ENCODE data around the gene U2AF1.
"Not testable (repeated sequence)": the region's sequence is repeated elsewhere in the genome, so short reads cannot be mapped to it uniquely, and the experiment has no call there.

Gene U2AF1, protein sequence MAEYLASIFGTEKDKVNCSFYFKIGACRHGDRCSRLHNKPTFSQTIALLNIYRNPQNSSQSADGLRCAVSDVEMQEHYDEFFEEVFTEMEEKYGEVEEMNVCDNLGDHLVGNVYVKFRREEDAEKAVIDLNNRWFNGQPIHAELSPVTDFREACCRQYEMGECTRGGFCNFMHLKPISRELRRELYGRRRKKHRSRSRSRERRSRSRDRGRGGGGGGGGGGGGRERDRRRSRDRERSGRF

DNA sequence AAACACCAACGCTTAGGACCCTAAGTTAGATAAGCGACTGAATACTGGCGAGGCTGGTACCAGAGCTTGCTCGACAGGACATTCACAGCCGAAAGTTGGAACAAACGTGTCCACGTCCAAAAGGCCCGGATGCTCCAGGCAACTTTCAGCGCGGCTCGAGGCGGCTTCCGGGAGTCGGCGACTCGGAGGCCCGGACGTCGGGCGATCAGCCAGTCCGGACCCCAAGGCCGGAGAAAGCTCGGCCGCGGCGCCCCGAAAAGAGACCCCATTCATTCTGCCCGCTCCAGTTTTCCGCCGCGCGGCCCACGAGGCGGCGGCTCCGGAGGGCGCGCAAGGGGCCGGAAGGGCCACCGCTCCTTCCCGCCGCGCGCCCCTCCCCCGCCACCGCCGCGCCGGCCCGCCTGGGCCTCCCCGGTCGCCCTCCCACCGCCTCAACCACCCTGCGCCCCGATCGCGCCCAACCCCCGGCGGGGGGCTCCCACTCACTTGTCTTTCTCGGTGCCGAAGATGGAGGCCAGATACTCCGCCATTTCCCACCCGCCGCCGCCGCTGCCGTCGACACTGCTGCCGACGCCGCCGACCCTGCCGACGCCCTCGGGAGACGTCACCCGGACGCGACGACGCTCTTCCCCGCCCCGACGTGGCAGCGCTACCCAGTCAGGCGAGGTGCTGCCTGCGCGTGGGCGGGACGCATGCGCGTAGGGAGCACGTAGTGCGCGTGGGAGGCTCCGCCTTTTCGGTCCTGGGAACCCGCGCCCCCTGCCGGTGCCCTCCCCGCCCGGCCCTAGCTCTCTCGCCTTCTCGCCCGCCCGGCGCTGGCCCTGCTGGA is at the start of gene U2AF1:
U2AF1 (minus strand) TSS at position 606 of the 829 bp plus-strand sequence; CDS start at position 530, 76 bp downstream.
- DNase-seq (ENCODE audit: low spot score), result peak; percentile 0

DNA sequence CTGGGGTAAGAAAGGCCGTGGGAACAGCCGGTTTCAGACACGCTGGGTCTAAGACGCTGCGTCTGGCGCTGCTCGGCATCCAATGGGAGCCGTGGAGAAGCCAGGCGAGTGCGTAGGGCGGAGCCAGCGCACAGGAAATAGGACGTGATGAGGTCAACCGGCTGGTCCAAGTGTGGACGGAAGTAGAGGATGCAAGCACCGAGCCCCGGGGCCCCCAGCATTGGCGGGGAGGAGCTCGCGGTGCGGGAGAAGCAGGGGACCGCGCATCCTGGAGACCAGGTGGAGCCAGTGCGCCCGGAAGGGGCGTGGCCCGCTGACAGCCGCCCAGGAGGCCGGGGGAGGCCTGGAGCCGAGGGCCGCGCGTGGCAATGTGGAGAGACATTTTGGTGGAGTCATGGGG is 46.2 kb upstream of the U2AF1 start:
- not testable (repeated sequence) for DNase-seq (ENCODE audit: low spot score)

DNA sequence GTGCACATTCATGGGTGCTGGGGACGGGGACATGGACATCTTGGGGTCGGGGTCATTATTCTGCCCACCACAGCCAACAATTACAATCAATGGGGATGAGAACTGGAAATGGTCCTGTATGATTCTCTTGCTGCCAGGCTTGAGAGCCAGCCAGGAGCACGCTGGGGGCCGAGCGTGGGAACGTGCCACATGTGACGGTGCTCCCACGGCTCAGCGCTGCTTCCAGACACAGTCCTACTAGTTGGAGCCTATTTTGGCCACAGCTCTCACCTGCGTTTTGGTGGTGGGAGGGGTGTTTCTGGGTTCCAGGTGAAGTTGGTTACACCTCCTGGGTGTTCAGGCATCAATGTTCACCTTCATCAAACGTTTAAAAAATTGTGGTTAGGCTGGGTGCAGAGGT is 42.0 kb upstream of the U2AF1 start:
- not testable (repeated sequence) for DNase-seq (ENCODE audit: low spot score)

DNA sequence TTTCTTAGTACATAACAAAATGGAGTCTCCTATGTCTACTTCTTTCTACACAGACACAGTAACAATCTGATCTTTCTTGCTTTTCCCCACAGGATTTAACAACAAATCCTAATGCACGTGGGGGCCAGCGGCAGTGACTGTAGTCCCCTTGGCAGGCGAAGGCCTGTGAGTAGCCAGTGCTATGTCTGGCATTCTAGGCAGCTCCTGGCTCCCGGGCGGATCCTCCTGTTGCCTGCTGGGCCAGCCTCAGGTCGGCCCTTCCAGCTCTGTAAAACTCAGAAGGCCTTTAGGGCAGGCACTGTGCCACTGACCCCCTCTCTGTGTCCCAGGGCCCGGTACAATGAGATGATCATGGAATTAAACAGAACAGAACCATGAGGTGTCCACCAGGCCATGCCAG is 40.6 kb upstream of the U2AF1 start:
- not testable (repeated sequence) for DNase-seq (ENCODE audit: low spot score)

DNA sequence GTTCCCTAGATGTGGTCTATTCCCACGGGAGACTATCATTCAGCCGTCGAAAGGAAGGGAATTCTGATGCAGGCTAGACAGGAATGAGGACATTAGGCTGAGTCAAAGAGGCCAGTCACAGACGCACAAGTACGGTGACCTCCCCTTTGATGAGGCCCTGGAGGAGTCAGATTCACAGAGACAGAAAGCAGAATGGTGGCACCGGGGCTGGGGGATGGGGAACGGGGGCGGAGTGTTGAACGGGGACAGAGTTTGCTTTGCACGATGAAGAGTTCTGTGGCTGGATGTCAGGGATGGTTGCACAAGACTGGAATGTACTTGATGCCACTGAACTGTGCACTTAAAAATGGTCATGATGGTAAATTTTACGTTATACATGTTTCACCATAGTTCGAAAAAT is 39.3 kb upstream of the U2AF1 start:
- DNase-seq (ENCODE audit: low spot score), result not testable (repeated sequence)

DNA sequence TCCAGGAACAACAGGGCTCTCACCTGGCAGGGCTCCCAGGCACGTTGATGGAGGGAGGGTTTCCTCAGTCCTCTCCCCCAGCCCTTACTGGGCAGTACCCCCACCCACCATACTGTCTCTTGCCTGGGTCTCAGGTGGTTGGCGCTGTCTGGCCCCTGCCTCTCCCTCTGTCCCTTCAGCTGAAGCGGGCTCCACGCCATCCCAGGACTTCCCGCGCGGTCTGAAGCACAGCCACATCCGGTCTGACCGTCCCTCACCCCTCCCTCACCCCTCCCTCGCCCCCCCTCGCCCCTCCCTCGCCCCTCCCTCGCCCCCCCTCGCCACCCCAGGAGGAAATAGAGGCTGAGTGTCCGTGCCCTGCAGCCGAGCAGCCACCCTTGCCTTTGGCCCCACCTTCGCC is 34.0 kb upstream of the U2AF1 start:
- not testable (repeated sequence) for DNase-seq (ENCODE audit: low spot score)

DNA sequence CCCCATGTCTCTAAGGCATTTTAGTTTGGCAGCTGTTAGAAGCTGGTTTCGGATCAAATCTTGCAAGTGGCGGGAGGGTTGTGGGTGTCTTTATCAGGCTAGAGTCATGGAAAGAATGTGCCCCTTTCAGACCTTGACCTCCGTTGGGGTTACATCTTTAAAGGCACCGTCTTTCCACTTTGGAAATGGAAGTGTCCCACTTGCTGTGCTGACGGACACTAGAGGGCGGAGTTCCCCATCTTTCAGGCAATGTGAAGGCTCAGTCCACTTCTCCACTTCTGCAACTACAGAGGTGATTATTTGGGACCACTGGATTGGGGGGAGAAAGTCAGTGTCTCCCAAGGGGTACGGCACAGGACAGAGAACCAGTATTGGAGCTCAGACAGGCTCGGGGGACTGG is 31.6 kb upstream of the U2AF1 start:
- not testable (repeated sequence) for DNase-seq (ENCODE audit: low spot score)

DNA sequence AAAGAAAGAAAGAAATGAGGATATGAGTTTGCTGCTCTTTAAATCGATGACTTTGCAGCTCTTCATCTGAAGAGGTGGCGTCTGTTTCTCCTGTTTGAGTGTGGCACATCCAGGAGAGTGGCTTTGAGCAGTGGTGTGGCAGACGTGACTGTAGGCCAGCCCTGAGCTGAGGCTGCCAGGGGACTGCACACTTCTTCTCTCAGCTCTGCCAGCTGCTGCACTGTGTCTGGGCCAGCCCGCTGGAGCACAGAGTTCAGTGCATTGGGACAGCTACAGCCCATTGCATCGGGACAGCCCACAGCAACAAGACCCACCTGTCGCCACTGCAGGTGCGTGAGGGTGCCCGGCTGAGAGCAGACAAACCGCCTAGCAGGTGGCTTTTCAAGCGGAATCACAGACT is 27.1 kb upstream of the U2AF1 start:
- DNase-seq (ENCODE audit: low spot score), result not testable (repeated sequence)

DNA sequence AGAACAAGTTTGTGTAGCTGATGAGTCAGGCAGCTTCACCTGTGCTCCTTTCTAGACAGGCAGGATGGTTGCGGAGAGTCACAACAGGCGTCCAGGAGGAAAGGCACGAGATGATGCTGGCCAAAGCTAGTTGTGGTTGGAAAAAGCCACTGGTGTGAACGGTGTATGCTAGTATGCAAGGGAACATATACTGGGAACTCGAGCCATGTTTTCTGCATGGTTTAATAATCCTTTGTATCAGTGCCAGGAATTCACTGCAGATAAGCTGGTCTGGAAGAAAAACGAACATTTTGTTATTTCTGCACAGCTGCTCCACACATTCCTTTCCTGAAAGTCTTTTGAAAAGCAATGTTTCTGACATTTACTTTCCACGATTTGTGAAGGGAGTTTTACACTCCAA is 22.7 kb upstream of the U2AF1 start:
- not testable (repeated sequence) for DNase-seq (ENCODE audit: low spot score)

DNA sequence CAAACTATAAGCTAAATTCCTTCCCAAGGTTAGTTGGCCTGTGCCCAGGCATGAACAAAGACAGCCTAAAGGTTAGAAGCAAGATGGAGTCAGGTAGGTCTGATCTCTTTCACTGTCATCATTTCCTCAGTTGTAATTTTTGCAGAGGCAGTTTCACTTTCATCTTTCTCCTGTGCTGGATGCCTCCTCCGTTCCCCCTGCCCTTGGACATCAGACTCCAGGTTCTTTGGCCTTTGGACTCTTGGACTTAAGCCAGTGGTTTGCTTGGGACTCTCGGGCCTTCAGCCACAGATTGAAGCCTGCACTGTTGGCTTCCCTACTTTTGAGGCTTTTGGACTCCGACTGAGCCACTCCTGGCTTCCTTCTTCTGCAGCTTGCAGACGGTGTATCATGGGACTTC is 8.6 kb upstream of the U2AF1 start:
- not testable (repeated sequence) for DNase-seq (ENCODE audit: low spot score)

DNA sequence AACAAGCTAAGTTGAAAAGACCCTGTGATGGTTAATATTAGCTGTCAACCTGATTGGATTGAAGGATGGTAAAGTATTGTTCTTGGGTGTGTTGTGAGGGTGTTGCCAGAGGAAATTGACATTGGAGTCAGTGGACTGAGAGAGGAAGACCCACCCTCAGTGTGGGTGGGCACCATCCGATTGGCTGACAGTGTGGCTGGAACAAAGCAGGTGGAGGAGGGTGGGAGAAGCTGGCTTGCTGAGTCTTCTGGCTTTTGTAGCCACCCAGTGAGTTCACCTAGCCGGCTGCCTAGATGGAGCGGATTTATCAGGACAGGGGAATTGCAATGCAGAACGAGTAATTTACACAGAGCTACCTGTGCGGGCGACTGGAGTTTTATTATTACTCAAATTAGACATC is 7.1 kb upstream of the U2AF1 start:
- not testable (repeated sequence) for DNase-seq (ENCODE audit: low spot score)

DNA sequence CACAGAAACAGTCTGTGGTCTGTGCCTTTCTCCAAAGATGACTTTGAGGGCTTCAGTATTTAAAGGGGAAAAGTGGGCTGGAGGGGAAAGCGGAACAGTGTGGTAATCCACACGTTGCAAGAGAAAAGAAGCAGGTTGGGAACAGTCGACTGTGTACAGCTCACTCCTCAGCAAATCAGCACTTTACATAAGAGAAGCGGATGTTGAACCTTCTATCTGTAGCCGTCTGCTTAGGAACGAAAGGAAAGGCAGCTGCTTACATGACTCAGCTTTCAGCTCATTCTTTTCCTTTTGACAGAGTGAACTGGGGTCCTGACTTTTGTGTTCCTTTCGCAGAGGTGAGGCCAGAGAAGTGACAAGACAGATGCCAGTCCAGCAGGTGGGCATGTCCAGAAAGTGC is 1.6 kb upstream of the U2AF1 start:
- DNase-seq (ENCODE audit: low spot score), result not testable (repeated sequence)

DNA sequence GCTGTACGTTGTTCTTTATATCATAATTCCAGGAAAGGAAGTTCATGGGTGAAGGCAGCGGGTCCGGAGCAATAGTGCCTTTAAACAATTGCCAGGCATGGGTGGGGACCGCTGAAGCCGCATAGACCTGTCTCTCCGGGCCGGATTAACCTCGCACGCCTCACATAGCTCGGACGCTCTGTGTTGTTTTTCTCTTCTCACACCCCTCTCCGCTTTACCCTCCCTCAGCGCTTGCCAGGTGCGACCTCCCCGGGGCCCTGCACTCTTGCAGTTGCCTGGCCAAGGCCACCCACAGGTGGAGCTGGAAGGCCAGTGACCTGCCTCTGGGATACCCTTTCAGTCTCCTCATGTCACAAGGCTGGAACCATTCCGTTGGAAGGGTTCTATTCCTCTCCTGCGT is 807 bp upstream of the U2AF1 start:
- DNase-seq (ENCODE audit: low spot score), result not testable (repeated sequence)

DNA sequence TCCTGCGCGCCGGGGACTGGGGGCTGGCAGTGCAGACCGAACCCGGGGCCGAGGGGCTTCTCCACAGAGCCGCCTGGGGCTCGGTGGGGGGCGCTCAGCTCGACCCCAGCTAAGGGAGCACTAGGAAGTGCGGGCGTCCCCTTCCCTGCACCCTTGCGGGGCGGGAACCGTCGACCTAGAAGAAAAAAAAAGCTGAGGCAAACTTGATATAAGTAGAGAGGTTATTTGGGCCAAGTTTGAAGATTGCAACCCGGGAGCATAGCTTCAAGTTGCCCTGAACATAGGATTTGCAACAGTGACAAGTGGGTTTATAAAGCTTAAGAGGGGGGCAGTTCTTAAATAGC is 396 bp upstream of the U2AF1 start:
- DNase-seq (ENCODE audit: low spot score), result not testable (repeated sequence)

DNA sequence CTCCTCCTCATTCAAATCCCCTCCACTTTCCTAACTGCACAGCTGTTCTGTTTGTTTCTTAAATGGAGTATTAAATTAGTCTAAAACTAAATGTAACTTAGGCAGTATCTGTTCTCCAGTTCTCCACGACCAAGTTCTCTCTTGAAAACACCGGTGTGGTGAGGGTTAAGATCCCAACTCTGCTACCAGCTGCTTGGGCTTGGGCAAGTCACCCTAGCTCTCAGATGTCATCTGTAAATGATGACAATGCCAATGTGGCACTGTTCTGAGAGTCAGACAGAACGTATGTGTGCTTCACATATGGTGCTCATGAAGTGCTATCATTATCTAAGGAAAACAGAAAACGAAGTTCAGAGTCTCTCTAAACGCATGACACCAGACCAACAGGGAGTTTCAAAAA is 2.7 kb downstream of the U2AF1 start:
- DNase-seq (ENCODE audit: low spot score), result not testable (repeated sequence)

DNA sequence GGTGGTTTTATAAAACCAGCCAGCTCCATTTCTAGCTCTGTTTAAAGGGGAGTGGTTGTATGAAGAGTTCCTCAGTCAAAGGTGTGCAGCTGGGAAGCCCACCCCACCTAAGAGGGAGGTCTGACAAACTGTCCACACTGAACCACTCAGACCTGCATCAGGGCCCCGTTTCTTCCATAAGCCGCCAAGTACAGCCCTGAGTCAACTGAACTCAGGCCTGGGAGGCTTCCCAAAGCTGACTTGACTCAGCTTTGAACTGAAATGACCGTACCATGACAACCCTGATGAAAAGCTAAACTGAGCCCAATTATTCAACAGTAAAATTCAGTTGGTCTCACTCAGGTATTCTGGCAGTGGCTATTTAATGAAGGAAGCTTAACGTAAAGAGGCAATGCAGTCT is 5.1 kb downstream of the U2AF1 start:
- not testable (repeated sequence) for DNase-seq (ENCODE audit: low spot score)

DNA sequence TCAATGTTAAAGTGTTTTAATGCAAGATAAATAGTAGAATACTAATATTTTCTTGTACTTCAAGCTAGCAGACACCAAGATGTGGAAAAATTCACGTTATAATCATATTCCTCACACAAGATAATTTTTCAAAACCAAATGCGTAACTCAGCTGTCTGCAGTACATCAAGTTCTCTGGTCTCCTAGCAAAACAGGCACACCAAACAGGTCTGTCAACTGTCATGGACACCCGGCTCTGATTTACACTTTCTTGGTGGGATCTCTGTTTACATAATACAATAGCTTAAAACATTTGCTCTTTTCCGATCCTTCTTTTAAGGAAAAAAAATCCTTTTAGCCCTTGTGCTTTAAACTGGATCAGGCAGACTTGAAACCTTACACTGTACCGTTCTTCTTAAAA is 5.7 kb downstream of the U2AF1 start:
- not testable (repeated sequence) for DNase-seq (ENCODE audit: low spot score)

DNA sequence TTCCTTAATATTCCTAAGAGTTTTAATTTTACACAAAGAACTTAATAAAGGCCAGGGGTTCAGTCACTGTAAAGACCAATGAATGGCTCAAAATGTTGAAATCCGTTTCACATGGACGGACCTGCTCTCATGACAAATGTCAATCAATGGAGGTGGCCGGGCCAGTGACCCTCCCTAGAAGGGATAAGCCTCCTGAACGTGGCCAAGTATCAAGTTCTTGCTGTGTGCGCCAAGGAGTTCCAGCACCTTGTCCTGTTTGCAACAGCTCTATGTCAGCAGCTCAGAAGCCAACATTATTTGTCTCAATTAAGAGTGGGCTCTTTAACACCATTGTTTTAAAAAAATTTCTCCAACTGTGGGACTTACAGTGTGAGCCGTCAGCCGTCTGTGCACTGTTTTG is 6.4 kb downstream of the U2AF1 start:
- not testable (repeated sequence) for DNase-seq (ENCODE audit: low spot score)

DNA sequence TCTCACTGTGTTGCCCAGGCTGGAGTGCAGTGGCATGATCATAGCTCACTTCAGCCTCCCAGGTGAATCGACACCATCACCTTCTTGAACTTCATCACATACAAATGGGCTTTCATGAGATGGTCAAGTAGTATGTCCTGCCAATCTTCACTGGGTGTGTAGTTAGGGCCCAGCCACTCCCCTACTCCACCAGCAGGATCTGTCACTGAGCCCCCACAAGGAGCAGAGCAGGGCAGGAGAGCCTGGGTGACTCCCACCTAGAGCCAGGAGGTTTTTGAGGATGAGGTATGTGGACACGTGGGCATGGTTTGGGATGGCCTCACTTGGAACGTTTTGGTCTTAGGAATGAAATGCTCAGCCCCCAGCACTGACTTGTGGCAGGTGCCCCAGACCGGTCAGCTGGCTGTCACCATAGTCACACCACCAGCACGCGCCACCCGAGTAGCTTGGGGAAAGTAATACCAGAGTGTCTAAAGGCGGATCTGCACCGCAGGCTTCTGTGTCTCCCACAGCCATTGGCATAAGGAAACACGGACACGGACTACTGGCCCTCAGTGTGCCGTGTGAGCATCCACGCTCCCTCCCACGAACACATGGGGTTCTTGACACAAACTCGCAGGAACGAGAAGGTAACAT is 15.3 kb downstream of the U2AF1 start:
- DNase-seq (ENCODE audit: low spot score), result not testable (repeated sequence)

DNA sequence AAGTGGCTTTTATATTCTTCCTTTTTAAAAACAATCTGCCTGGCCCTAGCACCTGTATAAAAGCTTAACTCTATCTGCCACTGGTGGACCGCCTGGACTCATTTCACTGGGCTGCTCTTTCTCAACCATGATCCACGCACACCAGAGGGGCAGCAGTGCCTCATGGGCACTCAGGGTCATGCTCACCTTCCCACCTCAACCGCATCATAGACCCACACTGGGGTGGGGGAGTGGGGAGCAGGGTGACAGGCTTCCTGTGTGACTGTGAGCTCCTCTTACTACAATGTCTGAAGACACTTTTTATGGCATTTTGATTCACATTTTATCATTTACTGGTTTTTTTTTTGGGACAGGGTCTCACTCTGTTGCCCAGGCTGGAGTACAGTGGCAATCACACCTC is 16.4 kb downstream of the U2AF1 start:
- DNase-seq (ENCODE audit: low spot score), result not testable (repeated sequence)

DNA sequence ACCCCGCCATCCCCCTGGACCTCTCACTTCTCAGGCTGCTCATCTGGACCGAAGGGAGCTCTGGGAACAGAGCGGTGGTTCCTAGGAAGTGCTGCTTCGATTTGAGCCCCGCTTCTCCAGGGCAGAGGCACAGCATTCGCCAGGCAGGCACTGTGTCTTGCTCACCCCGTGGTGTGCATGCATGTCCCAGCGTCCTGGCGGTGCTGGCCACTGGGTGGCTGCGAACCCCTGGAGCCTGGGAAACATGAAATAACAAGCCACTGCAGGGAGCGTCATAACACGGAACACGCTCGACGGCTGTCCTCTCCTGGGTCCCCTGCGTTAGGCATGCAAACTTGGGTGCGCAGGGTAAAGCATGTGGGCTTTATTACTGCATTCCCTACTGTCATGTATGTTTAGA is 17.9 kb downstream of the U2AF1 start:
- DNase-seq (ENCODE audit: low spot score), result not testable (repeated sequence)

DNA sequence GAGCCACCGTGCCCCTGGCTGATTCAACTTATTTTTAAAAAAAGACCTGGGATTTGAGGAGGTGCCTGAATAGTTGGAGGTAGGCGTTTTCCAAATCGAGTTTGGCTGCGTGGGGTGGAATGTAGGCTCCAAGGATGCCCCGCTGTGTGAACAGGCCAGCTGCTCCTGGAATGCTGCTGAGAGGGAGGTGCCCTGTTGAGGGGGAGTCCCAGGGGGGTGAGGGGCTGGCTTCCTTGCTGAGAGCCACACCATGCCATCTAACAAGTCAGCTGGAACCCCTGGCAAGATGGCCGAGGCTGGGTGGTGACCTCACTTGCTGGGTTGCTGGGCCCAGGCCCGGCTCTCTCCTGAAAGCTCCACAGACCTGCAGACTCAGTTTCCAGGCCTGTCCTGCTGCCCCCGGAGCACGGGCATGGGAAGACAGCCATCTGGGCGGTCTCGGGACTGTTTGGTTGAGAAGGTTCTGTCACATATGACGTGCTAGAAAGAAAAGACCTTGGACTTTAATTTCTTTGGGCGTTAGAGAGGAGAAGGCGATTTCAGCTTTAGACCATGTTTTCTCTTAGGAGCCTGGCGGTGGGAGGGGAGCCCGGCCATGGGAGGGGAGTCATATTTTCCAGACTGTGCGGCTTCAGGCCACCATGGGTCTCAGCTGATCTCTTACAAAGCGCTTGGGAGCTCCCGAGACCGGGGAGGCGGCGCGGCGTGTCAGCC is 24.6 kb downstream of the U2AF1 start:
- not testable (repeated sequence) for DNase-seq (ENCODE audit: low spot score)
